Gastroesophageal sphincter (tissue), 3 donors: Measurements from ENCODE around the gene AATK.

ENCODE experiments used
- POLR2A ChIP-seq, 2 donors: fragments of 450-650 bp; IDR thresholded peaks; one replicate each; pipeline ENCODE4 v1.6.1; 2017; ENCODE audit warnings: antibody characterized with exemption in 2 of 2, mild to moderate bottlenecking in 2 of 2, moderate library complexity in 1 of 2
- TF ChIP-seq, protein P1 (sequence below), 4 experiments: fragments of 200-600 bp in 2 of 4; fragments of 450-650 bp in 2 of 4; sonication (generic) in 1 of 4; IDR thresholded peaks; one replicate each; pipeline ENCODE4 v1.5.1; 2017 to 2019; ENCODE audit warnings: antibody characterized with exemption in 4 of 4, mild to moderate bottlenecking in 2 of 4, moderate library complexity in 2 of 4

GRCh38 chr17:81120695-81121621 lies 45.1 kb downstream of the AATK start:
- TF ChIP-seq, protein P1, sequence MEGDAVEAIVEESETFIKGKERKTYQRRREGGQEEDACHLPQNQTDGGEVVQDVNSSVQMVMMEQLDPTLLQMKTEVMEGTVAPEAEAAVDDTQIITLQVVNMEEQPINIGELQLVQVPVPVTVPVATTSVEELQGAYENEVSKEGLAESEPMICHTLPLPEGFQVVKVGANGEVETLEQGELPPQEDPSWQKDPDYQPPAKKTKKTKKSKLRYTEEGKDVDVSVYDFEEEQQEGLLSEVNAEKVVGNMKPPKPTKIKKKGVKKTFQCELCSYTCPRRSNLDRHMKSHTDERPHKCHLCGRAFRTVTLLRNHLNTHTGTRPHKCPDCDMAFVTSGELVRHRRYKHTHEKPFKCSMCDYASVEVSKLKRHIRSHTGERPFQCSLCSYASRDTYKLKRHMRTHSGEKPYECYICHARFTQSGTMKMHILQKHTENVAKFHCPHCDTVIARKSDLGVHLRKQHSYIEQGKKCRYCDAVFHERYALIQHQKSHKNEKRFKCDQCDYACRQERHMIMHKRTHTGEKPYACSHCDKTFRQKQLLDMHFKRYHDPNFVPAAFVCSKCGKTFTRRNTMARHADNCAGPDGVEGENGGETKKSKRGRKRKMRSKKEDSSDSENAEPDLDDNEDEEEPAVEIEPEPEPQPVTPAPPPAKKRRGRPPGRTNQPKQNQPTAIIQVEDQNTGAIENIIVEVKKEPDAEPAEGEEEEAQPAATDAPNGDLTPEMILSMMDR (IDR thresholded peaks at IDR 0.05): no peak
- TF ChIP-seq POLR2A (IDR thresholded peaks at IDR 0.05): no peak
